Anterior cingulate cortex (tissue), 58 donors: ENCODE measurements around the gene TSPAN5.

Experiments used
- DNase-seq, 58 donors: peaks; one replicate each; lab custom pipeline; 2025; lab: John Stamatoyannopoulos, UW

Gene TSPAN5

DNA sequence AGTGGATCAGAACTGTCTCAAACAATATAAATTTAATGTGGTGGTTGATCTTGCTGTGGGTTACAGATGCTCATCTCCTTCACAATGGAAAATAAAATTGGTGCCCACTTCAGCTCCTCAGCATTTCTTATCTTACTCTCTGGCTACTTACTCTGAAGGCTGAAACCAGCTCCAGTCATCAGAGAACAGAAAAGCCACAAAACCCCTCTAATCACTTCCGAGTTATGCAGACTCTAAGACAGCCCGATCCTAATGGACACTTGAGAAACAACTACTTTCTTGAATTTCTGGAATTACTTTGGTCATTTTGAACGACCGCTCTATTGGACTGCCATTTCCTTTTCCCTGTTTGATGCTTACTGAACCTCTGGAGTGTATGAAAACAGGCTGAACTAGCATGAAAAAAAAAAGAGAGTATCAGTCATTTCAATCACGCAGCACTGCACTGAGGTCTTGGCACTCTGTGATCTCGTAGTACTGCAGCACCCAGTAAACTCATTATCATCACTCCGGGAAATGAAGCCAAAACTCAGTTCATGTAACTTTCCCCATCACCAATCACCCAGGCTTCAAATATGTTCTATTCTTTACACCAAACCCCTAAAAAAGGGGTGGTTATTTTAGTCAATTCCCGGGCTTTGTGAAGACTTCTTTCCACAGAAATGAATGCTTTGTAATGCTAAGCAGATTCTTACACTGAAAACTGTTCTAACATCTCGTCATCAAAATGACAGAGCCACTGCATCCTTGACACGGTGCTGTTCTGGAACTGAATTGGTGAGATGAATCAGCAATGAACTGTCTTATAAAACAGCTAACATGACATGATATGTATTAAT lies 54.5 kb downstream of the TSPAN5 start:
- DNase-seq, result peak in 3 of 58 donors; percentile 12 to 73 (median 54)

GRCh38 chr4:98602270-98602669 lies 56.1 kb downstream of the TSPAN5 start:
- DNase-seq, result no peak

- no peak for DNase-seq
Measured at GRCh38 chr4:98601708-98602107, 56.7 kb downstream of the TSPAN5 start.

- DNase-seq, result no peak
Measured at GRCh38 chr4:98599617-98600205, 58.7 kb downstream of the TSPAN5 start.

DNA sequence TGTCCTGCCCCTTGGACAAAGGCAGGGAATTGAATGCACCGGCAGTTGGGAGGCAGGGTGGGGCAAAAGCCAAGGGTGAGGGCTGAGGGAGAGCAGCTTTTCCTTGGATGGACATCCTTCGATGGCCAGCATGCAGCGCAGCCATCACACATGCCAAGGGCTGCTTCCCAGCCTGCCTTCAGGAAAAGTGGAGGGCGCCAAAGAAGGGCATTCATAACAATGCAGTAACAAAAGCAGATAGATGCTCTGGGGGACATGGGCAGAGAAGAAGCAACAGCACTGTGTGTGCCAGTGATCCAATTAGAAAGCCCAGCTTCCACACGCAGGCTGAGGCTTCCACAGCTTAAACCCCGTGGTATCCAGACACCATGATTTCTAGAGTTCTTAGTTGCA lies 71.5 kb downstream of the TSPAN5 start:
- peak in 44 of 58 donors; percentile 12 to 81 (median 54) for DNase-seq

DNA sequence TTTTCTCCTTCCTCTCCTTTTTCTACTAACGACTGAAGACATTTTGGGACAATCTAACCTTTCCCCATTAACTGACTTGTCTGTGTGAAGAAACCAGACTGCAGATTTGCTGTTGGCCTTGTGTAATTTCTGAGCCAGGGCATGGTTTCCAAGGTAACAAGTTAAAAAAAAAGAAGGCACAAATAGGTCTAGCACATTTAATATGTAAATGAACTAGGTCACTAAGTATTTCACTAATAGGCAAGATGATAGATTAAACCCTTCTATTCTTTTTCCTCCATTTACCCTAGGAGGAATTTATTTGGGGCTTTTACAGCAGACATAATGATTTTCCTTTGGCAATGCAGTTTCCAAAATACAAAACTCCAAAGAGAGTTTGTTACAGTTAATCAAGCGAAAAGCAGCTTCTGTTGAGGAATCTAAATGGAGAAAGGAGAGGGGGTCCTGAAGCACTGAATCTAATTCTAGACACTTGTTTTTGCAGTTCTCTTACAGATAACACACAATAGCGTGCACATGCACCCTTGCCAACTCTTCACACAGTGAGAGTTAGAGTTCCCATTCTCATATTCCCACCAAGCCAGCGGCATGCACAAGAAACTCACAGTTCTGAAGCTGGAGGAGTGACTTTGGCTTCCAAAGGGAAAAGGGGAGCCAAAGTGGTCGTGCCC lies 72.0 kb downstream of the TSPAN5 start:
- DNase-seq, result peak in 6 of 58 donors; percentile 47 to 72 (median 68)

DNA sequence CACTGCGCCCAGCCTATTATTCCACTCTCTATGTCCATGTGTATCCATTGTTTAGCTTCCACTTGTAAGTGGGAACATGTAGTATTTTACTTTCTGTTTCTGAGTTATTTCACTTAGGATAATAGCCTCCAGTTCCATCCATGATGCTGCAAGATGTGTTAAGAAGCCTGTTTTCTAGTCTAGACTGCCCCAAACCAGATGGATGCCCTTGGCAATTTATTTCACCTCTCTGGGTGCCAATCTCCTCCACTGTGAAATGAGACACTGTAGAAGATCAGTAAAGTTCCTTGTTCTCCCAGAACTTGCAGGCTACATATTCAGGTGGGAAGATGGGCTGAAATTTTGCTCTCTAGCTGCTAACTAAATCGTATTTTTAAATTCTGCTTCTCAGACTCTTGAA lies 72.8 kb downstream of the TSPAN5 start:
- peak in 1 of 58 donors; percentile 8 for DNase-seq

DNA sequence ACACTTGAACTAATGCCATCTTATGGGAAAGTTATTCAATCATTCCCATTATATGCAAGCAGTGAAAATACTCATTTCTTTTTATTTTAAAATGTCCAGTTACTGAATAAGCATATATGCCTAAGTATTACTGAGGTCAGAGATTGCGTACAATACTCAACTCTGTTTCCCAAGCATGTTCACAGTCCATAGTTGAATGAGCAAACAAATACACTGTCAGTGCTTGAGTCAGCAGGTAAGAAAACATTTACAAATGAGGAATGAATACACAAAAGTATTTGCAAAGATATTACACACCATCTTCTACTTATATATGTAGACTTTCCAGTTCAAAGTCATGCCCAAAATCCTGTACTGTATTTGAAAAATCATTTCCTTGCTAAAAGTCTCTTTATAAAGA lies 74.1 kb downstream of the TSPAN5 start:
- DNase-seq, result no peak

- no peak for DNase-seq
Measured at GRCh38 chr4:98583265-98583664, 75.1 kb downstream of the TSPAN5 start.

DNA sequence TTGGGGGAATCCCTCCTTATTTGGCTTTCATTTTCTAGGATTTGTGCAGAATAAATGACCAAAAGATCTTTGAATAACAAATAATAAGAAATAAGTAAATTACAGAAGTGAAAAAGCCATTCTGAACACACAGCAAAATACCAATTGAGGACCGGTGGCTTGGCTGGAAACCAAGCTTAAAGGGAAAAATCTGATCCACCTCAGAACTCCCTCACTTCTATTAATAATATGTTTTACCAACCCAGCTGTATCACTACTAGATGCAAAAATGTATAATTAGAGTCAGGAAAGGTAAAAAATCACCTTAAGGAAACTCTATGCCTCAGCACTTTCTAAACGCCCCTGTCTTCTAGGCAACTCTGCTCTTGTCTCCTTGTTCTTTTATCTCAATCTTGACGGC lies 77.3 kb downstream of the TSPAN5 start:
- DNase-seq, result no peak

DNA sequence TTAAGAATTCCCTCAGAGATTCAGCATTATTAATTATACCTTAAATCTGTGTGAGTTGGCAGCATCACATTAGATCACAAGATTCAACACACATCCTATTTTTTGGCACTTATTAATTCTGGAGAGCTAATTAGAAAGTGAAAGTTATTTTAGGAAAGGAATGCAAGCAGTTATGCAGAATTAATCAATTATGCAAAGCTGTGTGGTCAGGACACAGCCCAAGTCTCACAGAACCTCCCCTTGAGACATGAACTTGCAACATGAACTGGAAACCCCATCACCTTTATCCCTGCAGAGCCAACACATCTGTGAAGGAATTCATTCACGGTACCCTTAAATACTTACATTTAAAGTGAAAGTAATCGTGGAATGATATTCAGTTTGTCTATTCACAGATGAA lies 80.5 kb downstream of the TSPAN5 start:
- DNase-seq, result no peak

DNA sequence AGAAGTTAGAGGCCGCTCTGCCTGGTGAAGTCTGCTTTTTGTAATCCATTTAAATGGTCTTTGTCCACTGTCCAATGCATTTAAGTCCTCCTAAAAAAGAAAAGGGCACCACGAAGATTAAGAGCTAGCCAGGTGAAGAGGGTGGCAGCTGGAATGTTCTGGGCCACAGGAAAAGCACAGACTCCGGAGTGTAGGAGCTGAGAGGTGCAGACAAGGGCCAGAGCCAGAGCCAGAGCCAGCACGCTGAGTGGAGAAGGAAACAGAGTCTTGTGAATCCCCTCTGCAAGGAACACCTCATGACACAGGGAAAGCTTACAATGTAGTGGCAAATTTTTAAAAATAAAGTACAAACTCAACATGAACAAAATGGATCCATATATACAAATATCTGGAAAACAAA lies 83.6 kb downstream of the TSPAN5 start:
- no peak for DNase-seq

- DNase-seq, result no peak
Measured at GRCh38 chr4:98573791-98574190, 84.6 kb downstream of the TSPAN5 start.

DNA sequence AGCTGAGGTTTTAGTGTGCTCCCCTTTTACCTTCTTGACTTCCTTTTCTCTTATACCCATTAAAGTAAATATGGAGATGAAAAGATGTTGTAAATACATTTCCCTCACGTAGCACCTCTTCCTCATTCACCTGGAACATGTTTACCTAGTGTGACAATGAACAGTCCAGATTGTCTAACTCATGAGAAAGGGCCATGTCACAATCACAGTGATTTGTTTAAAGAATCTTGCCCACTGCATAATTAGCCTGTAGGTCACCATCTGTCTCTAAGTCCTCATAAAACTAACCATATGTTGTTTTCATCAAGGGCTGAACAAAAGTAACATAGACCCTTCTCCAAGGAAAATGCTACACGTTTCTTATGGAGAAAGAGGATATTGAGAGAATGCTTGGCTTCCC lies 85.7 kb downstream of the TSPAN5 start:
- no peak for DNase-seq

- DNase-seq, result peak in 1 of 58 donors; percentile 8
Measured at GRCh38 chr4:98571161-98571786, 87.1 kb downstream of the TSPAN5 start.

GRCh38 chr4:98570151-98570797 lies 88.1 kb downstream of the TSPAN5 start:
- no peak for DNase-seq

- DNase-seq, result peak in 2 of 58 donors; percentile 34 to 38
Measured at GRCh38 chr4:98568941-98569663, 89.3 kb downstream of the TSPAN5 start.

DNA sequence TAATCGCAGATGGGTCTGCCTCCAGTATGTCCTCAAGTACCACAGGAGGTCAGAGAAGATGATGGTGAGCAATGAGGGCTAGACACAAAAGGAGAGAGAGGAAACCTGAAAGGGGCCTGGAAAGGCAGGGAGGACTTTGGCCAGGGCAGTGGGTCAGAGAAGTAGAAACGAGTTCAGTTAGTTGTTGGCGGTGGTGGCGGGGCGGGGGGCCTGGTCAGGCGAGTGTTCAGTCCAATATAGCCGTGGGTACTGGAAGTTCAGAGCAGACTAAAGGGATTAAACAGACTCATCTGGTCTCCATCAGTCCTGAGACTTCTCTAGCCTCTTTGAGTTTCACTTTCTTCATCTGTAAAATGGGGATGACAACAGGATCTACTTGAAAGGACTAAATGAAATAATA lies 90.8 kb downstream of the TSPAN5 start:
- no peak for DNase-seq

GRCh38 chr4:98566361-98567008 lies 91.9 kb downstream of the TSPAN5 start:
- DNase-seq, result peak in 55 of 58 donors; percentile 29 to 89 (median 69)
